Thymus (tissue), 11 donors: Measurements from ENCODE around the gene CTNND2. TPM values are rescaled to one million over a fixed set of nuclear protein-coding genes. Genes with fewer than 3 reads are reported as not detected.
"Not testable (repeated sequence)": the region's sequence is repeated elsewhere in the genome, so short reads cannot be mapped to it uniquely, and the experiment has no call there.

Source experiments
- DNase-seq, 9 donors: peaks; one replicate each; pipeline ENCODE4 v3.0.0-alpha.2; 2013; ENCODE audit warnings: low spot score in 9 of 9, low read depth in 6 of 9, missing footprints in 1 of 9
- H3K27ac ChIP-seq, 2 donors: one replicate each; pipeline ENCODE4 v1.5.1; 2013; ENCODE audit warnings: control low read depth in 1 of 2, low read depth in 1 of 2, low read length in 1 of 2, mild to moderate bottlenecking in 1 of 2, moderate library complexity in 1 of 2
- H3K27me3 ChIP-seq, 2 donors: one replicate each; pipeline ENCODE4 v1.5.1; 2013; ENCODE audit warnings: low read length in 1 of 2; ENCODE audit not compliant: control insufficient read depth in 2 of 2, insufficient read depth in 1 of 2
- H3K36me3 ChIP-seq, 2 donors: one replicate each; pipeline ENCODE4 v1.5.1; 2013; ENCODE audit warnings: low read length in 1 of 2, mild to moderate bottlenecking in 1 of 2, moderate library complexity in 1 of 2; ENCODE audit not compliant: control insufficient read depth in 2 of 2, insufficient read depth in 2 of 2
- H3K4me1 ChIP-seq, 2 donors: one replicate each; pipeline ENCODE4 v1.5.1; 2013; ENCODE audit warnings: low read length in 2 of 2; ENCODE audit not compliant: control insufficient read depth in 2 of 2, insufficient read depth in 2 of 2
- H3K4me3 ChIP-seq, 2 donors: one replicate each; pipeline ENCODE4 v1.5.1; 2013; ENCODE audit warnings: low read length in 2 of 2, control low read depth in 1 of 2, mild to moderate bottlenecking in 1 of 2
- H3K9me3 ChIP-seq, 2 donors: one replicate each; pipeline ENCODE4 v1.5.1; 2013; ENCODE audit warnings: low read length in 1 of 2, mild to moderate bottlenecking in 1 of 2; ENCODE audit not compliant: control insufficient read depth in 2 of 2, insufficient read depth in 1 of 2
- WGBS: extraction: QIAGEN DNeasy Blood & Tissue Kit; methylation state at CpG from one replicate; pipeline ENCODE4 v1.1.7; 2013; 5-methylcytosine and 5-hydroxymethylcytosine counted together
- polyA plus RNA-seq: library from polyadenylated mRNA; stranded (reverse); fragments of 200-250 nt; gene quantifications from one replicate; pipeline ENCODE4 v1.2.3, GENCODE V29; 2013
- total RNA-seq: library from RNA; stranded (reverse); fragments of 120-200 nt; gene quantifications from one replicate; pipeline ENCODE4 v1.2.4, GENCODE V29; 2013
- donor health status: healthy.

CTNND2 gene
- total and polyA plus RNA-seq, 2 donors: 0.41 to 0.42 TPM

- H3K4me3 ChIP-seq: no peak overlapping the region
- H3K27ac ChIP-seq: no peak overlapping the region
- no peaks in the 10 kb centered on the region for H3K9me3 ChIP-seq
- no peaks in the 10 kb centered on the region for H3K4me1 ChIP-seq
- H3K36me3 ChIP-seq: no peaks in the 10 kb centered on the region
- H3K27me3 ChIP-seq: no peaks in the 10 kb centered on the region
- DNase-seq: no peak
Observed at GRCh38 chr5:11853140-11853539, 51.1 kb downstream of the CTNND2 start.

- no peak for DNase-seq
- no peaks in the 10 kb centered on the region for H3K9me3 ChIP-seq
- H3K4me3 ChIP-seq: no peak overlapping the region
- H3K27ac ChIP-seq: no peak overlapping the region
- no peaks in the 10 kb centered on the region for H3K4me1 ChIP-seq
- 92% methylated on average over 1 of the region's 1 CpG for WGBS
- no peaks in the 10 kb centered on the region for H3K36me3 ChIP-seq
- H3K27me3 ChIP-seq: no peaks in the 10 kb centered on the region
Observed at GRCh38 chr5:11852717-11853087, 51.5 kb downstream of the CTNND2 start.

GRCh38 chr5:11851965-11852716, 52.1 kb downstream of the CTNND2 start:
- Histone ChIP-seq H3K9me3 (no peaks in the 10 kb centered on the region), H3K4me1 (no peaks in the 10 kb centered on the region), H3K27ac (no peak overlapping the region), H3K27me3 (no peaks in the 10 kb centered on the region), H3K4me3 (no peak overlapping the region), H3K36me3 (no peaks in the 10 kb centered on the region)
- no peak for DNase-seq
- WGBS: 58% methylated on average over 4 of the region's 4 CpGs

- WGBS: 92% methylated on average over 2 of the region's 2 CpGs
- no peaks in the 10 kb centered on the region for H3K36me3 ChIP-seq
Observed at GRCh38 chr5:11851416-11851815, 52.8 kb downstream of the CTNND2 start.

GRCh38 chr5:11828566-11828965, 75.7 kb downstream of the CTNND2 start:
- DNase-seq, H3K4me1 ChIP-seq, H3K27me3 ChIP-seq, H3K27ac ChIP-seq, H3K4me3 ChIP-seq, H3K36me3 ChIP-seq: not testable (repeated sequence)
- peaks cover 0 to 14% of the 10 kb centered on the region in 2 donors for H3K9me3 ChIP-seq
- 67% methylated on average over 1 of the region's 1 CpG for WGBS

More at GRCh38 chr5:11851416-11851815, 52.8 kb downstream of the CTNND2 start:
- no peak for DNase-seq
- H3K4me1 ChIP-seq: no peaks in the 10 kb centered on the region
- no peaks in the 10 kb centered on the region for H3K27me3 ChIP-seq
- no peak overlapping the region for H3K27ac ChIP-seq
- H3K4me3 ChIP-seq: no peak overlapping the region
- no peaks in the 10 kb centered on the region for H3K9me3 ChIP-seq

GRCh38 chr5:11822598-11822997, 81.6 kb downstream of the CTNND2 start:
- Histone ChIP-seq H3K4me3 (no peak overlapping the region), H3K9me3 (no peaks in the 10 kb centered on the region), H3K27ac (no peak overlapping the region), H3K36me3 (no peaks in the 10 kb centered on the region), H3K4me1 (no peaks in the 10 kb centered on the region), H3K27me3 (no peaks in the 10 kb centered on the region)
- DNase-seq: no peak
- 98% methylated on average over 1 of the region's 1 CpG for WGBS

GRCh38 chr5:11815916-11816315, 88.3 kb downstream of the CTNND2 start:
- WGBS: 65% methylated on average over 7 of the region's 7 CpGs
- no peaks in the 10 kb centered on the region for H3K9me3 ChIP-seq
- no peaks in the 10 kb centered on the region for H3K4me1 ChIP-seq
- no peaks in the 10 kb centered on the region for H3K36me3 ChIP-seq
- H3K27ac ChIP-seq: no peak overlapping the region
- DNase-seq: no peak
- no peak overlapping the region for H3K4me3 ChIP-seq
- H3K27me3 ChIP-seq: no peaks in the 10 kb centered on the region

GRCh38 chr5:11815481-11815880, 88.8 kb downstream of the CTNND2 start:
- 90% methylated on average over 3 of the region's 3 CpGs for WGBS
- no peak overlapping the region for H3K4me3 ChIP-seq
- H3K27ac ChIP-seq: no peak overlapping the region
- H3K36me3 ChIP-seq: no peaks in the 10 kb centered on the region
- no peak for DNase-seq
- H3K27me3 ChIP-seq: no peaks in the 10 kb centered on the region
- H3K9me3 ChIP-seq: no peaks in the 10 kb centered on the region
- H3K4me1 ChIP-seq: no peaks in the 10 kb centered on the region

GRCh38 chr5:11814373-11814772, 89.9 kb downstream of the CTNND2 start:
- Histone ChIP-seq H3K9me3 (no peaks in the 10 kb centered on the region), H3K4me1 (no peaks in the 10 kb centered on the region), H3K27me3 (no peaks in the 10 kb centered on the region), H3K27ac (no peak overlapping the region), H3K36me3 (no peaks in the 10 kb centered on the region), H3K4me3 (no peak overlapping the region)
- no peak for DNase-seq
- 89% methylated on average over 4 of the region's 4 CpGs for WGBS
